K562 (cell line): ENCODE data around the gene RHOBTB3. TPM values are rescaled to one million over a fixed set of nuclear protein-coding genes. Genes with fewer than 3 reads are reported as not detected.

ENCODE experiments used
- PTRF ChIP-seq: fragments of 450-650 bp; IDR thresholded peaks from 2 replicates; pipeline ENCODE4 v1.6.1; 2016; ENCODE audit warnings: mild to moderate bottlenecking, missing genetic modification characterization, missing compliant biosample characterization
- TCF15 ChIP-seq: fragments of 250-450 bp; sonication (Bioruptor Pico); IDR thresholded peaks from 2 replicates; pipeline ENCODE4 v1.8.0; 2022; ENCODE audit warnings: moderate library complexity, mild to moderate bottlenecking, inconsistent platforms
- ZBTB40 ChIP-seq, 2 experiments: fragments of 450-650 bp in 1 of 2; sonication (generic) in 1 of 2; formaldehyde crosslinking in 1 of 2; IDR thresholded peaks; 2 replicates each; pipeline versions ENCODE4 v1.7.1 to v1.9.0; 2016 to 2022; ENCODE audit warnings: inconsistent platforms in 1 of 2, mild to moderate bottlenecking in 1 of 2, missing genetic modification reagents in 1 of 2
- polyA plus RNA-seq, 8 experiments: library from polyadenylated mRNA; depleted of rRNA in 4 of 8; stranded (reverse) in 5 of 8; unstranded in 3 of 8; fragments of >200 nt; fragmentation: Nextera tagmentation in 2 of 8; fragmentation: Illumina TruSeq in 1 of 8; extraction: Ambion mirVana in 2 of 8; extraction: Trizol in 1 of 8; gene quantifications; 2 replicates each; pipeline versions ENCODE4 v1.2.1 to v1.2.3, GENCODE V29; 2011 to 2014; ENCODE audit warnings: inconsistent platforms in 1 of 8, missing spikeins in 1 of 8
- total RNA-seq, 7 experiments: library from RNA; depleted of rRNA in 6 of 7; stranded (reverse); fragments of >200 nt in 6 of 7; fragmentation: Illumina TruSeq in 2 of 7; extraction: Trizol in 2 of 7; gene quantifications; 2 replicates each; pipeline versions ENCODE4 v1.2.1 to v1.2.3, GENCODE V29; 2011 to 2021; ENCODE audit warnings: low replicate concordance in 1 of 7

RHOBTB3 gene
- total and polyA plus RNA-seq, 9 of the 15 experiments (the other 6 are each of a cell fraction or from before 2014, with no cell fraction given) = 39.7 to 143 (median 115) TPM

- TF ChIP-seq ZBTB40 (IDR thresholded peaks at IDR 0.05) (0 out of 2 replicates have a peak, but pooled peaks have one; percentile 6), ZBTB40 (CRISPR knock-in tag; IDR thresholded peaks at IDR 0.05) (no peak), TCF15 (CRISPR knock-in tag) (no peak), PTRF (tag) (no peak)
Measured at GRCh38 chr5:95843733-95844223, 112.6 kb downstream of the RHOBTB3 start (continued).
